ENCODE data around the gene PPHLN1. TPM values are rescaled to one million over a fixed set of nuclear protein-coding genes. Genes with fewer than 3 reads are reported as not detected.

The PPHLN1 gene
- total and polyA plus RNA-seq, 2 donors (not counting 1 experiment from before 2014, with no cell fraction given): 48.8 to 104 TPM

- peaks cover 8% of the 10 kb centered on the region for H3K4me1 Mint-ChIP-seq
- no peak overlapping the region for H3K4me2 ChIP-seq (replicated peaks; ENCODE audit: low read depth, low read length, poor library complexity, severe bottlenecking)
- WGBS (ENCODE audit: insufficient coverage): no CpG with 5 or more reads among the region's 2 CpGs
- H3K27ac ChIP-seq (ENCODE audit: low read length in 2 of 2): no peak overlapping the region
- CTCF ChIA-PET: interaction anchor here (0.7 kb wide), 1 partner anchor 1370 kb away, joined by 5 read pairs; no protein-coding TSS in a partner anchor
- H3K4me3 Mint-ChIP-seq: no peak overlapping the region
- no peaks in the 10 kb centered on the region for H3K79me2 ChIP-seq (ENCODE audit: control insufficient read depth, insufficient read depth, low read length)
- no peaks in the 10 kb centered on the region for H4K20me1 ChIP-seq (ENCODE audit: control insufficient read depth, insufficient read depth, low read length, poor library complexity, severe bottlenecking)
- H2AFZ ChIP-seq (ENCODE audit: insufficient read depth, low read depth, low read length, poor library complexity, severe bottlenecking): no peak overlapping the region
- peaks cover 6 to 8% of the 10 kb centered on the region in 2 donors for H3K4me1 ChIP-seq (ENCODE audit: control insufficient read depth in 2 of 2, insufficient read depth in 2 of 2, low read length in 2 of 2)
- H3K9me3 ChIP-seq (ENCODE audit: control extremely low read depth in 1 of 3, control insufficient read depth in 2 of 3, insufficient read depth in 1 of 3, low read length in 2 of 3): no peaks in the 10 kb centered on the region
- peaks cover 17% of the 10 kb centered on the region for H3K27me3 Mint-ChIP-seq
- H3K36me3 ChIP-seq (replicated peaks in 1 of 2; ENCODE audit: control extremely low read depth in 1 of 2, control insufficient read depth in 1 of 2, extremely low read depth in 1 of 2, insufficient read depth in 2 of 2, low read length in 1 of 2): no peaks in the 10 kb centered on the region
- intact Hi-C loops (cut with micrococcal nuclease): no loop called here
- ATAC-seq (ENCODE audit: low read depth): no peak
- TF ChIP-seq CTCF (IDR thresholded peaks at IDR 0.05) (no peak), EZH2 (IDR thresholded peaks at IDR 0.05; ENCODE audit: borderline replicate concordance, insufficient read depth, low read depth, low read length, poor library complexity, severe bottlenecking) (no peak)
- H3K27me3 ChIP-seq (replicated peaks in 1 of 4; ENCODE audit: control extremely low read depth in 1 of 4, control insufficient read depth in 3 of 4, insufficient read depth in 4 of 4, low read length in 3 of 4): no peaks in the 10 kb centered on the region
- no peak overlapping the region for H3K27ac Mint-ChIP-seq
- no peak for DNase-seq
- H3K9ac ChIP-seq (ENCODE audit: low read length): no peak overlapping the region
- no peak overlapping the region for H3K4me3 ChIP-seq (ENCODE audit: control extremely low read depth in 1 of 5, extremely low read depth in 1 of 5, insufficient read depth in 1 of 5, low read depth in 2 of 5, low read length in 4 of 5)
- H3K9me3 Mint-ChIP-seq (ENCODE audit: insufficient read depth): no peaks in the 10 kb centered on the region
- POLR2A ChIA-PET: no interaction called here
Measured at GRCh38 chr12:42285431-42285830, 40.5 kb upstream of the PPHLN1 start.

GRCh38 chr12:42286741-42287140, 39.2 kb upstream of the PPHLN1 start:
- H3K27me3 ChIP-seq (replicated peaks in 1 of 4; ENCODE audit: control extremely low read depth in 1 of 4, control insufficient read depth in 3 of 4, insufficient read depth in 4 of 4, low read length in 3 of 4): no peaks in the 10 kb centered on the region
- WGBS (ENCODE audit: insufficient coverage): 98% methylated on average over 19 of the region's 26 CpGs
- no peaks in the 10 kb centered on the region for H3K36me3 ChIP-seq (replicated peaks in 1 of 2; ENCODE audit: control extremely low read depth in 1 of 2, control insufficient read depth in 1 of 2, extremely low read depth in 1 of 2, insufficient read depth in 2 of 2, low read length in 1 of 2)
- Mint-ChIP-seq H3K9me3 (ENCODE audit: insufficient read depth) (no peaks in the 10 kb centered on the region), H3K4me3 (no peak overlapping the region), H3K27ac (no peak overlapping the region), H3K27me3 (peaks cover 20% of the 10 kb centered on the region), H3K4me1 (peaks cover 8% of the 10 kb centered on the region)
- H3K9ac ChIP-seq (ENCODE audit: low read length): no peak overlapping the region
- intact Hi-C loops (cut with micrococcal nuclease): no loop called here
- H3K4me3 ChIP-seq (ENCODE audit: control extremely low read depth in 1 of 5, extremely low read depth in 1 of 5, insufficient read depth in 1 of 5, low read depth in 2 of 5, low read length in 4 of 5): no peak overlapping the region
- H3K4me1 ChIP-seq (ENCODE audit: control insufficient read depth in 2 of 2, insufficient read depth in 2 of 2, low read length in 2 of 2): peaks cover 6 to 8% of the 10 kb centered on the region in 2 donors
- no peak overlapping the region for H2AFZ ChIP-seq (ENCODE audit: insufficient read depth, low read depth, low read length, poor library complexity, severe bottlenecking)
- H4K20me1 ChIP-seq (ENCODE audit: control insufficient read depth, insufficient read depth, low read length, poor library complexity, severe bottlenecking): no peaks in the 10 kb centered on the region
- no peak overlapping the region for H3K4me2 ChIP-seq (replicated peaks; ENCODE audit: low read depth, low read length, poor library complexity, severe bottlenecking)
- CTCF ChIA-PET: no interaction called here
- POLR2A ChIA-PET: no interaction called here
- DNase-seq (no peak), ATAC-seq (ENCODE audit: low read depth) (no peak)
- no peaks in the 10 kb centered on the region for H3K9me3 ChIP-seq (ENCODE audit: control extremely low read depth in 1 of 3, control insufficient read depth in 2 of 3, insufficient read depth in 1 of 3, low read length in 2 of 3)
- no peak for TF ChIP-seq CTCF (IDR thresholded peaks at IDR 0.05)
- TF ChIP-seq EZH2 (IDR thresholded peaks at IDR 0.05; ENCODE audit: borderline replicate concordance, insufficient read depth, low read depth, low read length, poor library complexity, severe bottlenecking): no peak
- H3K79me2 ChIP-seq (ENCODE audit: control insufficient read depth, insufficient read depth, low read length): no peaks in the 10 kb centered on the region
- no peak overlapping the region for H3K27ac ChIP-seq (ENCODE audit: low read length in 2 of 2)

Measured in B cell (primary cell).